NCI-H748 treated with DMSO at 0.1 percent for 48 hours (cell line): Measurements from ENCODE around the gene SELP.

Source experiments
- DNase-seq: peaks from one replicate; lab custom pipeline; 2025; lab: John Stamatoyannopoulos, UW

The SELP gene

GRCh38 chr1:169576241-169576934 is 53.5 kb downstream of the SELP start:
- DNase-seq = no peak

- DNase-seq = no peak
Observed at GRCh38 chr1:169574336-169574735, 55.6 kb downstream of the SELP start.

GRCh38 chr1:169572187-169572586 is 57.7 kb downstream of the SELP start:
- no peak for DNase-seq

- no peak for DNase-seq
Observed at GRCh38 chr1:169571450-169571849, 58.5 kb downstream of the SELP start.

DNA sequence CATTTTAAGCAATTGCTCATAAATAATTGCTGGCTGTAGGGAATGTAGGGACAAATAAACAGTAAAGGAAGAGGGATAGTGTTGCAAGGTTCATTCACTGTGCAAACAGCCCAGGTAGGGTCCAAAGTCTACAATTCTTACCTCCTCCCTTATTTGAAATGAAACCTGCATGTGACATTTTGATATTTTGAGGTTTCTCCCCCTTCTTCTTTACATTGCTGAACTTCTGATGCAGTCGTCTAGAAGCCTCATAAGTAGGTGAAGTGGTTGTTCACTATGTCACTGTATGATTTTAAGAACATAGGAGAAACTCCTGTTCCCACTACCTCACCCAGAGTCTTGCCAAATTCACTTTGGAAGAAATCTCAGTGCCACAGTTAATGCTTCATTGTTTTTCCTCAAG is 59.8 kb downstream of the SELP start:
- DNase-seq = no peak

GRCh38 chr1:169568497-169568896 is 61.4 kb downstream of the SELP start:
- DNase-seq = no peak

- DNase-seq = no peak
Observed at GRCh38 chr1:169565335-169566271, 64.3 kb downstream of the SELP start.

DNA sequence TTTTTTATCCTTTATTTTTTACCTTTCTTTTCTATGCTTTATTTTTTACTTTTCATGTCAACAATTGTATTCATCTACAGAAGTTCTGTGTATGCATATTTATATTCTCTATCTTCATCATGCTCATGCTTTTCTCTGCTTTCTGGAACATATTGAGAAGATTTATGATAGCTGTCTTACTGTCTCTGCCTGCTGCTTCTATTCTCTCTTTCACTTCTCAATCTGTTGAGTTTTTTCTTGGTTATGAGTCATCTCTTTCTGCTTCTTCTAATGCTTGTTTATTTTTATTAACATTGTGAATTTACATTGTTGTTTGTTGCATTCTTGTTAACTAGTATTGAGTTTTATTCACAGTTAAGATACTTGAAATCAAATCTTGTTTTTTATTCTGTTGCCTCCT is 66.3 kb downstream of the SELP start:
- no peak for DNase-seq

DNA sequence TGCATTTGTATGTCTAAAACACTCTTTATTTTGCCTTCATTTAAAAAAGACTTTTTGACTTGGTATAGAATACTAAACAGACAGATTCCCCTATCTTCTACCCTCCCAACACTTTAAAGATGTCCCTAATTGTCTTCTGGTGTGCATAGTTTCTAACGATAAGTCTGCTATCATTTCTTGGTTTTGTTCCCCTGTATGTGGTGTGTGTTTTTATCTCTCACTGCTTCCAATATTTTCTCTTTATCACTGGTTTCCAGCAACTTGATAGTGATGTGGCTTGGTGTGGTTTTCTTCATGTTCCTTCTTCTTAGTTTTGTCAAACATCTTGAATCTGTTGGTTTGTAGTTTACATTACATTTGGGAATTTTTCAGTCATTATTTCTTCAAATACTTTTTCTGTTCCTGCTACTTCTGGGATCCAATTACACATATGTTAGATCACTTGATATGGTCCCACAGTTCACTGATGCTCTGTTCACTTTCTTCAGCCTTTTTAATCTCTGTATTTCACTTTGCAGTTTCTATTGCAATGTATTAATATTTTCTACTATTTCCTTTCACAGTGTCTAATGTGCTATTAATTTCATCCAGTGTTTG is 66.8 kb downstream of the SELP start:
- DNase-seq = no peak

DNA sequence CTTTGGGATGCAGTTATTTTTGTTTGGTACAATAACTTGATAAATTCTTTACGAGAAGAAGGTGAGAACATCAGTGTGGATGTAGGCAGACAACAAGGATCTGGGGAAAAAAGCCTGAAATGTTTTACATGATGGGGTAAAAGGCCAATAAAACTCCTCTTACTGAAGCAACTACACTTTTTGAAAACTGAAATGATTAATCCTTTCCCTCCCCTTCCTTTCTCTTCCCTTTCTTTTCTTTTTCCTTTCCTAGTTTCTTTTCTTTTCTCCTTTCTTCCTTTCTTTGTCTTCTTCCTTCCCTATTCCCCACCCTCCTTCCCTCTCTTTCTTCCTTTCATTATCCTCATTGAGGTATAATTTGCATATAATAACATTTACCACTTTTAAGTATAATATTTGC is 68.2 kb downstream of the SELP start:
- DNase-seq = no peak

- DNase-seq = no peak
Observed at GRCh38 chr1:169557131-169557530, 72.8 kb downstream of the SELP start.

GRCh38 chr1:169550294-169550693 is 79.6 kb downstream of the SELP start:
- DNase-seq = peak; percentile 32

DNA sequence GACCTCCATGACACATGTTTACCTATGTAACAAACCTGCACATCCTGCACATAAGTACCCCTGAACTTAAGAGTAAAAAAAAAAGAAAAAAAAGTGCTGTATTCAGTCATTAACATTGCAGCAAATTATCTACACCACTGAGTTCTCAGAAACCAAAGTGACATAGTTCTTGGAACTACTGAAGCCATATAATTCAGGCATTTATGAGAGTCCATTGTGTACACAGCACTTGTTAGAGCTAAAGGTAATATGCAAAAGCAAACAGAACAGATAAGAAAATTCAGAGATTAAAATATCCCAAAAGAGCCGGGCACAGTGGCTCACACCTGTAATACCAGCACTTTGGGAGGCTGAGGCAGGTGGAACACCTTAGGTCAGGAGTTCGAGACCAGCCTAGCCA is 81.6 kb downstream of the SELP start:
- no peak for DNase-seq

DNA sequence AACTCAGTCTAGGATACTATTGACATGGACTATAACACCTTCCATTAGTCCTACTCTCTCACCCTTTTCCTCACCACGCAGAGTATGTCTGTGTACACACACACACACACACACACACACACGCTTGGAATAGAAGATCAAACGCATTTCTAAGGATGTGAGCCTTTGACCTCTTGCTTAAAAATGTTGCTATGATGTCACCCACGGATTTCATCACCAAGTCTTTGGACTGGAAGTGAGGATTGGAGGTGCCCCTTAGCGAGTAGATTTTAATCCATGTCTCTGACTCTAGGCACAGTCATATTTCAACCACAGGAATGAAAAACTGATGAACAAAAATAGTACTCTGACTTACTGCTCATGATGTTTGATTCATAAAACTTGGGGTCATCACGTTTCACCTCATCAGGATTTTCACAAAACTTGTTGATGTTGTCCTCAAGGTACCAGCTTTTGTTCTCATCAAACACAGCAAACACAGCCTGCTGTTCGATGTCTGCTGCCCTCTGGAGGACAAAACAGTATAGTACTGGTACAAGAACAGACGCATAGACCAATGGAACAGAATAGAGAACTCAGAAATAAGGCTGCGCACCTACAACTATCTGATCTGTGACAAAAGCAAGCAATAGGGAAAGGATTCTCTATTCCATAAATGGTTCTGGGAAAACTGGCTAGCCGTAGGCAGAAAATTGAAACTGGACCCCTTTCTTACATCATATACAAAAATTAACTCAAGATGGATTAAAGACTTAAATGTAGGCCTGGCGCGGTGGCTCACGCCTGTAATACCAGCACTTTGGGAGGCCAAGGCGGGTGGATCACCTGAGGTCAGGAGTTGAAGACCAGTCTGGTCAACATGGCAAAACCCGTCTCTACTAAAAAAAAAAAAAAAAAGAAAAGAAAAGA is 83.6 kb downstream of the SELP start:
- peak; percentile 43 for DNase-seq

DNA sequence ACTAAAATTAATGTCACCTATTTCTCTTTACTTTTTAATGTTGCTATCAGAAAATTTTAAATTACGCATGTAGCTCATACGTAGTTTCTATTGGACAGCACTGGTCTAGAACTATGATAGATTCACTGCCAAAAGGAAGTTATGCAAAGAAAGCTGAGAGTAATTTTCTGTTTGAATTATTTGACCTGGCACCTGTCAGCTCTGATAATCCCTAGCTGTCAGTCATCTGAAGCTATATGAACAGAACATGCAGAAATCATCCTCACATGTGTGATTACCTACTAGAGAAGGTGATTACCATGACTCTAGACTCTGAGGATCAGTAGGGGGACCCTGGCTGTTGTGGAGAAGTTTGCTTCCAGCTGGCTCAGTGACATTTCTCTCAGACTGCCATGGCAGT is 84.5 kb downstream of the SELP start:
- DNase-seq = no peak

DNA sequence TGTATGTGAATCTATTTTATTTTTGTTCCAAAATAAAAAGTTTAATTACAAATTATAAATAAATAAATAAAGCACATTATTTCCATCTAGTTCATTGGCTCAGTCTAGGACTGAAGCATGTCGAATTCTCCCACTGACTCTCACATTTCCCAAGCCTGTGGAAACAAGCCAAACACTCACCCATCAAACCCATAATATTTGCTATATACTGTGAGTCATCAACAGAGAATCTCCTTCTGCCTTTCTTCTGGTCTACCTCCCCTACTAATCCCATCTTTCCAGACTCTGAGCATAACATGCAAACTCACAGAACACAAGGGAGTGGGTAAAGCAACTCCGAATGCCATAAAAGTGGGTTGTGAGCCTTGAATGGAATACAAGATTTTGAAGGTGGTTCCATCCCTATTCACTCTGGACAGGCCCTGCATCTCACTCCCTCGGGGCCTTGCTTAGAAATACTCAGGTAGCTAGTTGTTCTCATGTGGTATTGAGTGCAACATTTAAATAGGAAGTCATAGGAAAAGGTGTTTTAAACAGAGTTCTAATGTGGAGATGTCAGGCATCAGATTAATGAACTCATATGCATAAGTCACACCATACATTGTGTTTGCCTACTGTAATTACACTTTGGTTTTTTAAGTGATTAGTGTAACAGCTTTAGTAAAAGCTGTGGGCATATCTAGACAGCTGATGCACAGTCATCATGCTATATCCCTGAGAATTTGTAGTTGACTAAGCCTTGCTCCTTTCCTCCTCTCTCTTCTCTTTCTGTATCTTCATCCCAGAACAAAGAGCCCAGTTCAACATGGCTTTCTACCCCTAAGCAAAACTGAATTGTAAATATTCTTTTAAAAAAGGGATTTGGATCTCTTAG is 90.7 kb downstream of the SELP start:
- no peak for DNase-seq
